ENCODE results near the gene POU2F3.

The POU2F3 gene

GRCh38 chr11:120221115-120221752 is 18.7 kb upstream of the POU2F3 start (continued):
- TF ChIP-seq ZBTB49 (tag by site-specific recombination; IDR thresholded peaks at IDR 0.05; ENCODE audit: low read depth) (no peak), ZNF24 (tag by site-specific recombination; IDR thresholded peaks at IDR 0.05) (no peak), KLF1 (tag by site-specific recombination; IDR thresholded peaks at IDR 0.05) (no peak), SCRT2 (tag by site-specific recombination; IDR thresholded peaks at IDR 0.05) (no peak), WT1 (tag by site-specific recombination; IDR thresholded peaks at IDR 0.05) (no peak), ZFP41 (tag by site-specific recombination; IDR thresholded peaks at IDR 0.05; ENCODE audit: borderline replicate concordance) (no peak), PRDM10 (tag by site-specific recombination; IDR thresholded peaks at IDR 0.05) (no peak), ZNF175 (tag by site-specific recombination; IDR thresholded peaks at IDR 0.05) (no peak), ZNF404 (tag by site-specific recombination; IDR thresholded peaks at IDR 0.05) (no peak), HOXD13 (CRISPR knock-in tag; IDR thresholded peaks at IDR 0.05; ENCODE audit: borderline replicate concordance) (no peak), BCL6B (tag by site-specific recombination; IDR thresholded peaks at IDR 0.05) (no peak), ZNF302 (tag by site-specific recombination; IDR thresholded peaks at IDR 0.05; ENCODE audit: low read depth) (no peak), RBAK (tag by site-specific recombination; IDR thresholded peaks at IDR 0.05) (no peak), ZNF223 (tag by site-specific recombination; IDR thresholded peaks at IDR 0.05) (no peak), ZNF530 (tag by site-specific recombination; IDR thresholded peaks at IDR 0.05; ENCODE audit: low read depth) (no peak)

- CTCF ChIA-PET: interaction anchor here (1.2 to 1.9 kb wide), 4 partner anchors 10 to 54 kb away, joined by 3 to 6 read pairs (median 4); no protein-coding TSS in a partner anchor
- Histone ChIP-seq H3K4me3 (ENCODE audit: low read depth, low read length) (no peak overlapping the region), H3K36me3 (ENCODE audit: control insufficient read depth in 2 of 2, insufficient read depth in 1 of 2, low read length in 2 of 2) (peaks cover 0 to 9% of the 10 kb centered on the region in 2 experiments; a peak in 1 of 3 replicates), H3K4me1 (ENCODE audit: control insufficient read depth, insufficient read depth, low read length) (no peaks in the 10 kb centered on the region), H3K27ac (ENCODE audit: extremely low read depth, low read depth, low read length) (no peak overlapping the region), H3K9me3 (ENCODE audit: control insufficient read depth, insufficient read depth, low read depth, low read length) (no peaks in the 10 kb centered on the region)
- TF ChIP-seq IKZF3 (tag by site-specific recombination; IDR thresholded peaks at IDR 0.05) (no peak), ZNF549 (tag by site-specific recombination; IDR thresholded peaks at IDR 0.05) (no peak), ZSCAN5A (tag by site-specific recombination; IDR thresholded peaks at IDR 0.05) (no peak), ZNF558 (tag by site-specific recombination; IDR thresholded peaks at IDR 0.05) (no peak), ZNF335 (tag by site-specific recombination; conservative IDR thresholded peaks at IDR 0.05) (no peak), ZNF544 (tag by site-specific recombination; IDR thresholded peaks at IDR 0.05) (no peak), ZNF704 (tag by site-specific recombination; IDR thresholded peaks at IDR 0.05) (no peak), ZNF114 (tag by site-specific recombination; IDR thresholded peaks at IDR 0.05) (no peak), GLI4 (tag by site-specific recombination; IDR thresholded peaks at IDR 0.05) (no peak), ZNF433 (tag by site-specific recombination; IDR thresholded peaks at IDR 0.05; ENCODE audit: low read depth) (no peak)
- POLR2A ChIA-PET: no interaction called here
These were observed 17.0 kb upstream of the POU2F3 start for GRCh38 chr11:120222916-120223315.
